ENCODE data around the gene PHLDB1. TPM values are rescaled to one million over a fixed set of nuclear protein-coding genes. Genes with fewer than 3 reads are reported as not detected.

PHLDB1 gene
- total RNA-seq, 4 donors from 2014 or later = 6.7 to 29.8 (median 21.2) TPM

DNA sequence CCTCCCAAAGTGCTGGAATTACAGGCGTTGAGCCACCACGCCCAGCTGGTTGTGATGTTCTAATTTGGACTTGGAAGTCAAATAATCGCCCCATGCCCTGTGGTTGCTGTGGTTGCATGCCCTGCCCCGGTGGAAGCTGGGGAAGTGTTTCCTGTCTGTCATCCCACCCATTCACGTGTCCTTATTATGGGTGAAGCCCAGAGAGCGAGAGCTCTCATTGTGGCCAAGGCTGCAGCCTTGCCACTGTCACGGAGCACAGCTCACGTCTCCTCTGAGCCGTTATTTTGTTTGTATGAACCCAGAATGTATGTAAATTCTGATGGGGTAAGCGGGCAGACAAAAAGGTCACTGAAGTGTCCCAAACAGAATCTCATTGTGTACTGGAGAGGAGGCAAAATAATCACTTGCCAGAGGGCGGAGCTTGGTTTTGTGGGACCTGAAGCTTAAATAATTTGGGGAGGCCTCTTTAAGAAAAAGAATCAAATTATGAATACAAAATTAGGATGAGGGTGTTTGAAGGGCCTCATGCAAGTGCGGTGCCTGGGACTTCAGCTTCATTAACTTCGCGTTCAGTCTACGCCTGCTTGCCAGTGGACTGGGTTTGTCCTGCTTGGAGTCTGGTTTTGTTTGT lies 97.8 kb downstream of the PHLDB1 start:
- intact Hi-C loops (cut with DNase I) = no loop called here
- peak in 1 of 4 donors; percentile 9 for TF ChIP-seq POLR2A (IDR thresholded peaks at IDR 0.05)
- TF ChIP-seq, protein P1, sequence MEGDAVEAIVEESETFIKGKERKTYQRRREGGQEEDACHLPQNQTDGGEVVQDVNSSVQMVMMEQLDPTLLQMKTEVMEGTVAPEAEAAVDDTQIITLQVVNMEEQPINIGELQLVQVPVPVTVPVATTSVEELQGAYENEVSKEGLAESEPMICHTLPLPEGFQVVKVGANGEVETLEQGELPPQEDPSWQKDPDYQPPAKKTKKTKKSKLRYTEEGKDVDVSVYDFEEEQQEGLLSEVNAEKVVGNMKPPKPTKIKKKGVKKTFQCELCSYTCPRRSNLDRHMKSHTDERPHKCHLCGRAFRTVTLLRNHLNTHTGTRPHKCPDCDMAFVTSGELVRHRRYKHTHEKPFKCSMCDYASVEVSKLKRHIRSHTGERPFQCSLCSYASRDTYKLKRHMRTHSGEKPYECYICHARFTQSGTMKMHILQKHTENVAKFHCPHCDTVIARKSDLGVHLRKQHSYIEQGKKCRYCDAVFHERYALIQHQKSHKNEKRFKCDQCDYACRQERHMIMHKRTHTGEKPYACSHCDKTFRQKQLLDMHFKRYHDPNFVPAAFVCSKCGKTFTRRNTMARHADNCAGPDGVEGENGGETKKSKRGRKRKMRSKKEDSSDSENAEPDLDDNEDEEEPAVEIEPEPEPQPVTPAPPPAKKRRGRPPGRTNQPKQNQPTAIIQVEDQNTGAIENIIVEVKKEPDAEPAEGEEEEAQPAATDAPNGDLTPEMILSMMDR (IDR thresholded peaks at IDR 0.05) = no peak
- no peak overlapping the region for H3K4me3 ChIP-seq
- no peaks in the 10 kb centered on the region for H3K27me3 ChIP-seq
- H3K36me3 ChIP-seq = no peaks in the 10 kb centered on the region
- H3K4me1 ChIP-seq = peaks cover 0 to 4% (median 4%) of the 10 kb centered on the region in 3 donors
- no peak for DNase-seq
- no peak overlapping the region for H3K27ac ChIP-seq
- WGBS, 2 donors = 66 to 72% methylated on average over 6 to 11 of the region's 15 CpGs
- peaks cover 0 to 7% (median 0%) of the 10 kb centered on the region in 3 donors for H3K9me3 ChIP-seq

DNA sequence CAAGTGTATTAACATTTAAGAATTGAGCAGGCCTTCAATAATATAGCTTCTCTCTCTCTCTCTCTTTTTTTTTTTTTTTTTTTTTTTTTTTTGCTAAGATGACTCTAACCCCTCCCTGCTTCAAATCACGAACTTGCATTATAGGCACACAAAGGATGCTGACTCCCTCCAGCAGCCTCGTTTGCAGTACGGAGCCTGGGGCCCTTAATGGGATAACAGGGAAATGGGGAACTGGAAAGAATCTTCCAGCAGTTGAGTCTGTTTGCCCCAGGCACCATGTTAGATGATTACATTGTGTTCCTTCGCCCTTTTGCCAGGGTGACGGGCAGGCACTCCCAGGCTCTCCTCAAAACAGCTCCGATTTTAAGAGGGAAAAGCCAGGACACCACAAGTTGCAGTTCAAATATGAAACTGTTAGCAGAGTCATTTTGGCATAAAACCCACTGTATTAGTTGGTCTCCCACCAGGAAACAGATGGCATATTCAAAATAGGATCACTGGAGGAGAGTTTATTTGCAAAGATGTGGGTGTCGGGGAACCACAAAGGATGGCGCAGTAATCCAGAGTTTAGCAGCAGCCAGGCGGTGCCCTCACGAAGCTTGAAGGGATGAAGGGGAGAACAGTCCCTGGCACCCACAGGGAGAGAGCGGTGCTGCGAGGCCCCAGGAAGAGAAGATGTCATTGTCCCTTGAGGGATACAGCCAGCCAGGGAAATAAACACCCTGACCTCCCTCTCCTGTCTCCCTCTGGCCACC lies 98.6 kb downstream of the PHLDB1 start:
- WGBS, 2 donors = 69 to 72% methylated on average over 6 to 9 of the region's 12 CpGs
- H3K27ac ChIP-seq = no peak overlapping the region
- no peaks in the 10 kb centered on the region for H3K27me3 ChIP-seq
- peaks cover 0 to 4% (median 4%) of the 10 kb centered on the region in 3 donors for H3K4me1 ChIP-seq
- no peaks in the 10 kb centered on the region for H3K9me3 ChIP-seq
- intact Hi-C loops (cut with DNase I) = no loop called here
- no peaks in the 10 kb centered on the region for H3K36me3 ChIP-seq
- no peak for DNase-seq
- TF ChIP-seq, protein P1 (IDR thresholded peaks at IDR 0.05) = no peak
- no peak for TF ChIP-seq POLR2A (IDR thresholded peaks at IDR 0.05)
- H3K4me3 ChIP-seq = no peak overlapping the region

- Histone ChIP-seq H3K27me3 (no peaks in the 10 kb centered on the region), H3K27ac (no peak overlapping the region), H3K4me3 (no peak overlapping the region), H3K9me3 (no peaks in the 10 kb centered on the region), H3K4me1 (peaks cover 0 to 4% (median 4%) of the 10 kb centered on the region in 3 donors), H3K36me3 (no peaks in the 10 kb centered on the region)
- 87 to 93% methylated on average over 6 to 7 of the region's 7 CpGs for WGBS, 2 donors
- intact Hi-C loops (cut with DNase I) = no loop called here
- no peak for DNase-seq
- TF ChIP-seq POLR2A (IDR thresholded peaks at IDR 0.05) = no peak
- TF ChIP-seq, protein P1 (IDR thresholded peaks at IDR 0.05) = no peak
Measured at GRCh38 chr11:118706546-118706825, 99.1 kb downstream of the PHLDB1 start.

Small RNA genes within 50 kb of the gene (small RNA-seq; reads per million reads assigned to genes)
- 0 reads per million in 4 donors for gene RNU6-1157P
- gene RNU6-376P = 0 reads per million in 4 donors

Other genes starting within 250 kb of the PHLDB1 start
- gene UBE4A, start 248.0 kb upstream of the PHLDB1 start, total RNA-seq = 10 to 100 TPM; 21.9 to 36.0 (median 33.2) TPM
- 10 to 100 TPM; 44.2 to 65.0 (median 48.8) TPM for gene ATP5MG, start 206.0 kb upstream of the PHLDB1 start, total RNA-seq
- gene KMT2A, start 171.1 kb upstream of the PHLDB1 start, total RNA-seq = 10 to 100 TPM; 22.0 to 54.0 (median 29.0) TPM
- gene TTC36, start 80.1 kb upstream of the PHLDB1 start, total RNA-seq = under 1 TPM in 2 of 4 donors, not detected in 2; 0.38 to 0.47 TPM
- 10 to 100 TPM in 3 of 4 donors, 1 to 10 TPM in 1; 7.0 to 18.0 (median 15.3) TPM for gene TMEM25, start 76.4 kb upstream of the PHLDB1 start, total RNA-seq
- 10 to 100 TPM; 13.2 to 25.2 (median 18.6) TPM for gene IFT46, start 41.7 kb upstream of the PHLDB1 start, total RNA-seq
- gene ARCN1, start 35.2 kb upstream of the PHLDB1 start, total RNA-seq = 10 to 100 TPM; 67.8 to 81.6 (median 78.1) TPM
- under 1 TPM in 2 of 4 donors, not detected in 2; 0.09 to 0.57 TPM for gene TREH, start 72.0 kb downstream of the PHLDB1 start, total RNA-seq
- gene DDX6, start 183.5 kb downstream of the PHLDB1 start, total RNA-seq = 10 to 100 TPM; 69.7 to 96.9 (median 84.6) TPM

All from esophagus squamous epithelium (tissue), 5 donors.